ENCODE measurements around the gene LYRM4.
"Not testable (repeated sequence)": the region's sequence is repeated elsewhere in the genome, so short reads cannot be mapped to it uniquely, and the experiment has no call there.

Gene LYRM4

DNA sequence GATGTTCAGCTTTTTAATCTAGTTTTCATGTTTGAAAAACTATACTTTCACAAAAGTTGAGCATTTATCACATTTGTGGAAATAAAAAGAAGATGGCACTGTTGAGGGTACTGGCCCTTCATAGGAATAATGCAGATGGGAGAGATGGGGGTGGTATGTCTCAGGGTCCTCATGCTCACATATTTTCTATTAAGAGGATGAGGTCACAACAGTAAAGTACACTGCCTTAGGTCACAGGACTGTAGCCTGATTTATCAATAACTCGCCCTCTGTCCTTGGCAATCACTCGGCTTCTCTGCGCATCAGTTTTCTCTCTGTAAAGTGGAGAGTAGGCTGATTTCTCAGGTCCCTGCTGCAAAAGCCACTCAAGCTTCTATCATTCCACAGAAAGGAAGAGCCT is 119.7 kb downstream of the LYRM4 start:
- DNase-seq (ENCODE audit: low spot score): no peak

GRCh38 chr6:5139828-5140771 is 120.7 kb downstream of the LYRM4 start:
- no peak for DNase-seq (ENCODE audit: low spot score)

DNA sequence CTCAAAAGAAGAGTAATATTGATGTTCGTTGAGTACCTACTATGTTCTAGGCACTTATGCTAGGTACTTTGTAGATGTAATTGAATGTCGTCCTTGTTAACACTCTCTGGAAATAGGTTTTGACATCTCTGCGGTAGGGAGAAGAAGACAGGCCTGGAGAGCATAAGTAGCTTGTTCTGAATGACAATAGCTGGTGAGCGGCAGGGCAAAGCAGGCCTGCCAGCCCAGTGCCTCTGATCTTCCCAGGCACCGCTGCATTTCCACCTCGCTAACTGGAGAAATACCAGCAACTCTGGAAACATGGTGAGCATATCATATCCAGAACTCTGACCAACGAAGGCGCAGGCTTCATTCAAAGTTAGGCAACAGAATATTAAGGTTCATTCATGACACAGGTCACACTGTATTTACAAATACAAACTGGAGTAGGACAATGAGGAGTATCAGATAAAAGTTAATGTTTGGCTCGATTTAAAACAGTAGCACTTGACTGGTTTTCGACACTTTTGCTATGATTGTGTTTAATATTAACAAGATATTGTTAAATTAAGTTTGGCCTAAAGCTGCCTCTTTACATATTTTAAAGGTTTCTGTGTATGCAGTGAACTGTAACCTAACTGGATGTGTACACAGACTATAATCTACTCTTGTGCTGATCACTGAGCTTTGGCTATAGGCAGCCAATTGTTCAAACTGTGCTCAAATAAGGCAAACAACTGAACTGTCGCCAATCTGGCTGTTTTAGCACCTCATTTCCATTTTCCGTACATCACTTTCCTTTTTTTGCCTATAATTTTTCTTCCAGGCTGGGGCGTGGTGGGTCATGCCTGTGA is 121.5 kb downstream of the LYRM4 start:
- DNase-seq (ENCODE audit: low spot score): no peak

- no peak for DNase-seq (ENCODE audit: low spot score)
Observed at GRCh38 chr6:5136851-5137250, 123.9 kb downstream of the LYRM4 start.

DNA sequence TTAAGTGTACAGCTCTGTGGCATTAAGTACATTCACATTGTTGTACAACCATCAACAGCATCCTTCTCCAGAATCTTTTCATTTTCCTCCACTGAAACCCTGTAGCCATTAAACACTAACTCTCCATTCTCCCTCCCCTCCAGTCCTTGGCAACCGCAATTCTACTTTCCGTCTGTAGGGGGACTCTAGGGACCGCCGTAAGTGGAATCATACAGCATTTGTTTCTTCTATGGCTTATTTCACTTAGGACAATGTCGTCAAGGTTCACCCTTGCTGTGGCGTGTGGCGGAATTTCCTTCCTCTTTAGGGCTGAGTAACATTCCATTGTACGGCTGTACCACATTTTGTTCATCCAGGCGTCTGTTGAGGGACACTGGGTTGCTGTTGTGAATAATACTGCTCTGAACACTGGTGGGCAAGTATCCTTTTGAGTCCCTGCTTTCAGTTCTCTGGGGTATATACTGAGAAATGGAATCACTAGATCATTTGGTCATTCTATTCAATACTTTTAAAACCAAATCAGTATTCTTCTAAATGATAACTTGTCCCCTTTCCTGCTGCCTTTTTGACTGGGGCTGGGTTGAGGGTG is 124.9 kb downstream of the LYRM4 start:
- peak; percentile 46 for DNase-seq (ENCODE audit: low spot score)

DNA sequence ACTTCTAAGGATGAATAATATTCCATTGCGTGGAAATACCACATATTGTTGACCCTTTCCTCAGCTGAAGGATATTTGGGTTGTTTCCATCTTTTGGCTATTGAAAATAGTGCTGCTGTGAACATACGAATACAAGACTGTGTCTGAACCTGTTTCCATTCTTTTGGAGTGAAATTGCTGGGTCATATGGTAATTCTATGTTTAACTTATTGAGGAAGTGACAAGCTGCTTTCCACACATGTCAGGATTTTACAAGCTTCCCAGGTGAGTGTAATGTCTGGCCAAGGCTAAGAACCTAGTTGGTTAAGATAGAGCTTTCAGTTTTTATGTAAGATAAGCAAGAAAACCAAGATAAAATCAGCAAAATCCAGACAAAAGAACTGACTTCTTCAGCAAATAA is 126.8 kb downstream of the LYRM4 start:
- no peak for DNase-seq (ENCODE audit: low spot score)

GRCh38 chr6:5132731-5133130 is 128.0 kb downstream of the LYRM4 start:
- no peak for DNase-seq (ENCODE audit: low spot score)

GRCh38 chr6:5130135-5130866 is 130.4 kb downstream of the LYRM4 start:
- no peak for DNase-seq (ENCODE audit: low spot score)

GRCh38 chr6:5128351-5128750 is 132.4 kb downstream of the LYRM4 start:
- DNase-seq (ENCODE audit: low spot score): no peak

DNA sequence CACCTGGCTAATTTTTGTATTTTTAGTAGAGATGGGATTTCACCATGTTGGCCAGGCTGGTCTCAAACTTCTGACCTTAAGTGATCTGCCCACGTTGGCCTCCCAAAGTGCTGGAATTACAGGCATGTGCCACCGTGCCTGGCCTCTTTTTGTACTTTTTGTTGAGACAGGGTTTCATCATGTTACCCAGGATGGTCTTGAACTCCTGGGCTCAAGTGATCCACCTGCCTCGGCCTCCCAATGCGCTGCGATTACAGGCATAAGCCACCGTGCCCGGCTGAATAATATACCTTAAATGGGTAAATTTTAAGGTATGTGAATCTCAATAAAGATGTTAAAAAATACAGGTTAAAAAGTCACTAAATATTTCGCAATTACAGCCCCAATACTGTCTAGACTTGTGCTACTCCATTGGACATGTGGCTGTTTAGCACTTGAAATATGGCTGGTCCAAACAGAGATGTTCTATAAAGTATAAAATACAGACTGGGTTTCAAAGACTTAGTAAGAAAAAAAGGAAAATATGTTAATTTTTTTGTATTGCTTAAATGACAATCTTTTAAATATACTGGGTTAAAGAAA is 133.6 kb downstream of the LYRM4 start:
- no peak for DNase-seq (ENCODE audit: low spot score)

- DNase-seq (ENCODE audit: low spot score): no peak
Observed at GRCh38 chr6:5126214-5126613, 134.5 kb downstream of the LYRM4 start.

- no peak for DNase-seq (ENCODE audit: low spot score)
Observed at GRCh38 chr6:5125152-5126006, 135.4 kb downstream of the LYRM4 start.

- no peak for DNase-seq (ENCODE audit: low spot score)
Observed at GRCh38 chr6:5124526-5124925, 136.2 kb downstream of the LYRM4 start.

- DNase-seq (ENCODE audit: low spot score): no peak
Observed at GRCh38 chr6:5123296-5124143, 137.2 kb downstream of the LYRM4 start.

GRCh38 chr6:5122504-5123112 is 138.1 kb downstream of the LYRM4 start:
- DNase-seq (ENCODE audit: low spot score): no peak

- DNase-seq (ENCODE audit: low spot score): no peak
Observed at GRCh38 chr6:5121956-5122355, 138.8 kb downstream of the LYRM4 start.

- no peak for DNase-seq (ENCODE audit: low spot score)
Observed at GRCh38 chr6:5121479-5121878, 139.3 kb downstream of the LYRM4 start.

DNA sequence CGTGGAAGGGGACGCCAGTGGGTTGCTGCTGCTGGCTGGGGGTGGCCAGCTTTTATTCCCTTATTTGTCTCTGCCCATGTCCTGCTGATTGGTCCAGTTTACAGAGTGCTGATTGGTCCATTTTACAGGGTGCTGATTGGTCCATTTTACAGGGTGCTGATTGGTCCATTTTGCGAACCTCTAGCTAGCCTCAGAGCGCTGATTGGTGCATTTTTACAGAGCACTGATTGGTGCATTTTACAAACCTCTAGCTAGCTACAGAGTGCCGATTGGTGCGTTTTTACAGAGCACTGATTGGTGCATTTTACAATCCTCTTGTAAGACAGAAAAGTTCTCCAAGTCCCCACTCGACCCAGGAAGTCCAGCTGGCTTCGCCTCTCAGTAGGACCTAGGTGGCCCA is 140.2 kb downstream of the LYRM4 start:
- DNase-seq (ENCODE audit: low spot score): not testable (repeated sequence)

DNA sequence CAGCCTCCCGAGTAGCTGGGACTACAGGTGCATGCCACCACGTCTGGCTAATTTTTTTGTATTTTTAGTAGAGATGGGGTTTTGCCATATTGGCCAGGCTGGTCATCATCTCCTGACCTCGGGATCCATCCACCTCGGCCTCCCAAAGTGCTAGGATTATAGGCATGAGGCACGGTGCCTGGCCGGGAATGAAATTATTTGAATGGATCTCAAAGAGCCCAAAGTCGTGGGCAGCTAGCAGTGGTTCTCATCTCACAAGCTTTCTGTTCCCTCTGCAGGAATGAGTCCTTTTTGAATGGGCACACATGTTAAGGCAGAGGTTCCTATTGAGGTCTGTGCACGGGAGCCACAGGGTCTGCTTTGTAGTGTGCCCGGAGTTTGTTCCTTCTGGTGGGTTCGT is 140.7 kb downstream of the LYRM4 start:
- no peak for DNase-seq (ENCODE audit: low spot score)
